HG03342 (cell line): ENCODE measurements around the gene TMEM115.

ENCODE experiments used
- ATAC-seq: cut with Tn5 transposase; IDR thresholded peaks from one replicate; pipeline ENCODE4 v1.9.1; 2021; ENCODE audit warnings: mild to moderate bottlenecking, moderate library complexity; ENCODE audit not compliant: unreplicated experiment

TMEM115 gene

DNA sequence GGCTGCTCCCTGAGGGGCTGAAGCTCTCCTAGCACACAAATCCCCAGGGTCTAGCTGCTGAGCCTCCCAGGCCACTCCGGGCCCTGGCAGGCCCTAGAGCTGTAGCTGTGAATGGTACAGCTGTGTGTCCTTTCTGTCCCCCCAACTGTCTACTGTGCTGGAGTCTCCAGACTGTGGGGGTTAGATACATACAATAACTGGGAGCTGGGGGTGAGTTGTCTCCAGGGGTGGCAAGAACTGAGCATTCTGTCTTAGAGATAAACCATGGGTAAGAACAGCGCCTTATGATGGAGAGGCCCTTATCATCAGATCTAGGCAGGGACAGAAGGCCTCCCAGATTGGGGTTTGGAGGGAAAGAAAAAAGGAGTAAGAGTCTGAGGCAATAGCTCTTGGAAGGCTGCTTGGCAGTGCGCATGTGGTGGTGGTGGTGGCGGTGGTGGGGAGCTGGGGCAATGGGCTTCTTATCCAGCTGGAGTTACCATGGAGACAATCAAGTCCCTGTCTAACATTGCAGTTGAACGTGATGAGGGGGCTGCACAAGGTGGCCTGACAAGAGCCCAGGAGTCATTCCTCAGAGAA, 5.0 kb downstream of the TMEM115 start:
- ATAC-seq: no peak

GRCh38 chr3:50353245-50354004, 5.9 kb downstream of the TMEM115 start:
- ATAC-seq: no peak

DNA sequence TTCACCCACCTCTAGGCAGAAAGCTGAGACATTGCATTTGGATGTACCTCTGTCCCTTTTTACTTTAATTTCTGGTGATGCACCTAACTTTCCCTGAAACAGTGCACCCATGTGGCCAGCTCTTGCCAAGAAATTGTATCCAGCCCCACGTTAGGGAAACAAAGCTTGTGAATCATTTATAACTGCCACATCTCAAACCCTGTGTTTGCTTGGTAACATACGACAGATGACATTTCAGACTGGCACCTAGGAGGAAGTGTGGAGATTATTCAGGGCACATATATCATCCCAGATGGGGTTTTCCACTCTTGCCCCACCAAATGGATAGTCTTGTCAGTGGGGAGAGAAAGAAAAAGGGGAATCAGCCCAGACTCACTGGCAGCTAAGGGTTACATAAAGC, 6.5 kb downstream of the TMEM115 start:
- no peak for ATAC-seq

DNA sequence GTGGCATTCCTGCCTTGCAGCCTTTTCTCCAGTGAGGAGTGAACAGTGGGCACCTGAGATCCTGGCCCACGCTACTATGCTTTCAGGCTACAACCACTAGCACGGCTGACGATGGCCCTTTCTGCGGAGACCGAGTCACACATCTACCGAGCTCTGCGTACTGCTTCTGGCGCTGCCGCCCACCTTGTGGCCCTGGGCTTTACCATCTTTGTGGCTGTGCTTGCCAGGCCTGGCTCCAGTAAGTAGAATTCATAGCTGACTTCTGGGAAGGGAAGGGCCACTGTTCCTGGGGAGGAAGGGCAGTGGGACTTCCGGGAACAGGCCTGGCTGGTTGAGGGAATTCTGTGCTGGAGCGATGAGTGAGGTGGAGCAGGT, 8.0 kb downstream of the TMEM115 start:
- ATAC-seq: no peak

DNA sequence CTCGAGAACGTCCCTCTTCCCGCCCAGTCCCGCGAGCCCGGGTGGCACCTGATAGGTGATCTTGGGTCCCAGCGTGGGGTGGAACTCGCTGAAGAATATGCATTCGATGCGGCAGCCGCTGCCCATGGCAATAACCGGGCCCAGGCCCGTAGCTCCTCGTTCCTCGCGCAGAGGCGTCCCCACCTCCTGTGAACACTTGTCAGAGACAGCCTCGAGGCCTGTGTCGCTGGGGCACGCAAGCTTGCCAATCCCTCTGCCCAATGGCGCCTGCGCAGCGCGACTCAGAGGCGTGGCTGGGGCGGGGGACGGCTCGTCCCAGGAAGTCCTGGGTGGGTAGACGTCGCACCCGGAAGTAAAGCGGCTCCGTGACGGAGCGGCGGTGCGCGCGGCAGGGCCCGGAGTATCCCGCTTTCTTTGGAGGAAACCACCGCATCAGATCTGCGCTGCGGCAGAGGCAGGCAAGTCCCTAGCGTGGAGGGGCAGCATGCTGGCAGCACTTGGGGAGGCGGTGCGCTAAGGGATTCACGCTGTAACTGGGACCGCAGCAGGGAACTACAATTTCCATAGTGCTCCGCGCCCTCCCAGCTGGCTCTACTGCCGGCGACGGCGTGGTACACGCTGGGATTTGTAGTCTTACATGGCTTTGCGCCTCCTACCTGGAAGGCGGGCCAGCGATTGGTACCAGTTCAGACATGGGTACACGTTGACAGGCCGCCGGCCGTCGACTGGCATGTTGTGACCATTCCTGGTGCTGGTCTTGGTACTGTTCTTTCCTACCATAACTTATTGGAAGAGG, 8.6 kb downstream of the TMEM115 start, which contains the start of the genes CYB561D2 and NPRL2:
TSS of gene CYB561D2 (plus strand) at position 336 of the 796 bp plus-strand sequence. CDS start 572 bp downstream, outside the sequence.
TSS of gene NPRL2 (minus strand) at position 249 of the 796 bp plus-strand sequence. CDS start at position 126, 123 bp downstream.
- ATAC-seq: peak; percentile 80

GRCh38 chr3:50350213-50350526, 9.2 kb downstream of the TMEM115 start:
- ATAC-seq: no peak

DNA sequence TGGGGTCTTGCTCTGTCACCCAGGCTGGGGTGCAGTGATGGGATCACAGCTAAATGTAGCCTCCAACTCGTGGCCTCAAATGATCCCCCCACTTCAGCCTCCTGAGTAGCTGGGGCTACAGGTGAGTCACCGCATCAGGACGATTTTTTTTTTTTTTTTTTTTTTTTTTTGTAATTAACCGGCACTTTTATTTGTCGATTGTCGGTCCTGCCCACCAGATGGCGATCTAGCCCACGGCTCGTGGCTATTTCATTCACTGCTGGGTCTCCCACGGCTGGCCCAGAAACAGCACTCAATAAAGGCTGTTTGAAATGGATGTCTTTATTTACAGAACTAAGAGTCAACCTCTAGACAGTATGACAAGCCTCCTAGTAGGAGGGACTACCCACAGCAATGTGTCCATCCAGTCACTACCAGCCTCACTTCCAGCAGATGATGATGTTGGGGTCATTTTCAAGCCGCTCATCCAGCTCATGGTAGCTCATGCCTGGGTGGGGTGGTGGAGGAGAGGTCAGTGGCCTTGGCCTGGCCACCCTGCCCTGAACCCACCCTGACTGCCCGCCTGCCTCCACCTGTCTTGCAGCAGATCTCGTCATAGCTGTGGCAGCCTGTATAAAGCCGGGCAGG, 12.0 kb downstream of the TMEM115 start:
- ATAC-seq: no peak

DNA sequence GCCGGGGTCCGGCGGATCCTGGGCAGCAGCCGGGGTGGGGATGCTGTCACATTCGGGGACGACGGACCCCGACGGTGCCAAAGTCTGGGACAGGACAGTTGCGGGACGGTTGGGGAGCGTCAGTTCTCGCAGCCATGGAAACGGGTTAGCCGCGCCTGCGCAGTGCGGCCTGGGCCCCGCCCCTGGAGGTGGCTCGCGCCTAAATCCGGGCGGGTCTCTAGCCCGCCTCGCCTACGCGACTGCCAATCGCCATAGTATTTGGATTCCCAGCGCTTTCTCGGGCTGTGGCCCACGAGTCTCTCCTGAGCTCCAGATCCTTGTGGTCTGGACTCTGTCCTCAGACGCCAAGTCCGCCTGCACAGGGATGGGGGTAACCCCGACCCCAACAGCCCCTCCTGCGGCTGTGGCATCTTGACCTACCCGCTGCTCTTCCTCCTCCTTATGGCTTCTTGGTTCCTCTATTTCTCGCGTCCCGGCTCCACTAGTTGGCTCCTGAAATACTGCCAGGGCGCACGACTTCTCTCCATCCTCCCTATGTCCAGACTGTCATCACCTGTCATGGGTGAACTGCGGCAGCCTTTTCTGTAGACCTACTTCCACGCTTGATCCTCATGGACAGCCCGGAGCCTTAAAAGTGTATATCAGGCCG, 13.6 kb downstream of the TMEM115 start, which contains the start of gene ZMYND10:
TSS of gene ZMYND10 (minus strand) at position 147 of the 649 bp plus-strand sequence. CDS start 153 bp downstream, outside the sequence.
- ATAC-seq: peak; percentile 33

DNA sequence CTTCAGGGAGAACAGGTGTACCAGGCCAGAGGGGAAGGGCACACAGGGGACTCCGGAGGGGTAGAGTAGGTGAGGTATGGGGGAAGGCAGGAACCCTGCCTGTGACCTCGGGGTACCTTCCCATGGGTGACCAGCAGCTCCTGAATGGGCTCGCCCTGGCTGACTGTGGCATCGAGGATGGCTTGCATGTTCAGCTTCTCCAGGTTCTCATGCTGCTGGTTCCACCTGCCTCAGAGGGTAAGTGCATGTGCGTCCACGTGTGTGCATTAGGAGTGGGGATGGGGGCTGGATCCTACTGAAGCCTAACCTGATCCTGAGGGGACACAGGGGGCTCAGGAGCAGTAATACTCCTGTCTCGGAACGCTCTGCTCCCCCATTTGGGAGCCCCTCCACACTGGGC, 14.3 kb downstream of the TMEM115 start:
- no peak for ATAC-seq

GRCh38 chr3:50342813-50343633, 16.3 kb downstream of the TMEM115 start:
- ATAC-seq: no peak

DNA sequence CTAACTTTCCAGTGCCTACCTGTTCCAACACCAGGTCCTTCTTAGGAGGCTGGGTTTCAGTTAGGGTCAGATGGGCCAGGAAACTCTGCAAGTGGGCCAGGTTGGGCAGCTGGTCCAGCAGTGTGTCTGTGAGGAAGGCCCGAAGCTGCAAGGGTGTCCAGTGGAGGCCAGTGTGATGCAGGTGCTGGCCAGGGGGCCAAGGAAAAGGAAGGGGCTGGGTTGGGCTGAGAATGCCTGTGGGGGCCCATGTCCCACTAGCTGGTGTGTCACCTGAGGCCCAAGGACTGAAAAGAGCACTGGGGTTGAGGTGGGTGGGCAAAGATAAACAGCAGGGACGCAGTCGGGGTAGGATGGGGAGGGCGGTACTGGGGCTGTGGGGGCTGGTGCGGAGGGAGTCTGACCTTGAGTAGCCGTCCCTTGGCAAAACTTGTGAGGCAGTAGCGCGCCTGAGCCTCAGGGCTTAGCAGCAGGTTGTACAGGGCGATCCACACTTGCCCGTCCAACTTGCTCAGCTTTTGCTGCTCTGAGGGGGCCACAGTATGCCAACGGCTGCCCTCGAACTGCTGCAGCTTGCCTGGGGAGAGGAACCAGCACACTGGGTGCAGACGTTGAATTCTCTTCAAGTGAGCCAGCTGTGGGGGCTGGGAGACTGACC, 17.2 kb downstream of the TMEM115 start:
- ATAC-seq: no peak

DNA sequence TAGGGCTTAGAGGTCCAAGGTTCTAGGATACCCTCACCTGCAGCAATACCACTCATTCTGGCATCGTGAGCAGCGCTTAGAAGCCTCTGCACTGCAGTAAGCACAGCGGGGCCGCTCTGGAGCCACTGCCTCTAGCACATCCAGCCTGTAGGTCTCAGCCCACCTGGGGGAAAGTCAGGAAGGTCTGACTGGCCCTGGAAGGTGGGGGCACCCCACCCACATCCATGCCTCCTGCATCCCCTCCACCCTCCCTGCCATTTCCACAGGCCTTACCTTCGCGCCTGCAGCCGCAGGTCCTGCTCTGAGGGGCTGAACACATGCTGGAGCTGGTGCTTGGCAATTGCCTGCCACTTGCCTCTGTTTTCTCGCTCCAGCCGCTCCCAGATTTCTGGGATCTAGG, 17.8 kb downstream of the TMEM115 start:
- no peak for ATAC-seq

- ATAC-seq: no peak
Measured at GRCh38 chr3:50340448-50341329, 18.6 kb downstream of the TMEM115 start, which contains the start of gene RASSF1. RASSF1 (minus strand) TSS chr3:50340836; CDS start chr3:50340805, 31 bp downstream.

DNA sequence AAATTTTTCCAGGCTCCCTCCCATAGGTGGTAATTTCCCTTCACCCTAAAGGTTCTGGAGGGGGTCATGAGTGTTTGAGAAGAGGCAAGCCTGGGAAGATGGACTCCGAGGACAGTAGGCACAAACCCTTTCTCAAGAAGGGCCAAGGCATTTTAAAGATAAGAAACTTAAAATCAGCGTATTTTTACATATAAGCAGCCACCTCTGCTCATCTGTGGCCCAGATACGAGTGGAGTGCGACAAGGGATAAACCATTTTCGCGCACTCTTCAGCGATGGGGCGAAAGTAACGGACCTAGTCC, 19.2 kb downstream of the TMEM115 start:
- ATAC-seq: no peak

- no peak for ATAC-seq
Measured at GRCh38 chr3:50339485-50340146, 19.7 kb downstream of the TMEM115 start.

DNA sequence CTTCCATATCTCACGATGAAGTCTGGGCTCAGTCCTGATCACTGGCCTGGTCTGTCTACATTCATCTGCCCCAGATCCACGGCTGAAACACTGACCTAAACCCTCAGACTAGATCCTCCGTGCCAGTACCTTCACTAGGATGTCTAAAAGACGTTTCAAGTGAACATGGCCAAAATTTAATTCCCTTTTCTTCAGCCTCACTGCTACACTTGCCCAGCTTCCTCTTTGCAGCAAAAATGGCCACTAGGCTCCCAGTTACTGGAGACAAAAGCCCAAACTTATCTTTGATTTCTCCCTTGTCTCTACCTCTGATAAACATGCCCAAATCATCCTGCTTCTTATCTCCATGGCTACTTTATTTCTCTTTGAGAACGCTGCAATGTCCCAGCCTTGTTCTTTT, 20.4 kb downstream of the TMEM115 start:
- ATAC-seq: no peak

DNA sequence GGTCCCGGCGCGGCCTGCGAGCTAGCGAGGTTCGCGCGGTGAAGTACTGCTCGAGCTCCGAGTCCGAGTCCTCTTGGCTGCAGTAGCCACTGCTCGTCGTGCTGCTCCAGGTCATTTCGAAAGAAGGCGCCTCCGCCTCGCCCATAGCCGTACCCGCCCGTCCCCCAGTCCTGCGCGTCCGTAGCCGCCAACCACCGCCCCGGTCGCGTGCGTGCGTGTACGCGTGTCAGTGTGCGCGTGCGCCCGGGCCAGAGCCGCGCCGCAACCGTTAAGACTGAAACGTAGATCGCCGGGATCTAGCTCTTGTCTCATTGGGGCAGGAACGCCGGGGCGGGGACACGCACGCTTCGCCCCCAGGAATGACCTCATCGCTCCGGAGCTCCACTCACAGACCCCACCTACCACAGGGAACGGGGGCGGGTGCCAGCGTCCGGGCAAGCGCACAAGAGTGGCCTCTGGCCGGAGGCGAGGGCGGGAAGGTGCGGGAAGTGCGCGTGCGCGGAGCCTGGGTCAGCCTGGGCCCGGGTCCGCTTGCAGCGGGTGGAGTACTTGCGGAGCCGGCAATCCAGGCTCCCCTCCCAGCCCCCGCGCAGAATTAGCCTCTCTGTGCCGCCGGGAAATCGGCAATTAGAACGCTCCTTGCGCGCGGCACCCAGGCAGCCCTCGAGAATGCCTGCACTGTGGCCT, 22.0 kb downstream of the TMEM115 start:
- ATAC-seq: peak; percentile 70
